ENCODE data around the gene HSPG2. TPM values are rescaled to one million over a fixed set of nuclear protein-coding genes. Genes with fewer than 3 reads are reported as not detected.

Gene HSPG2
- total and polyA plus RNA-seq, 2 of the 13 experiments (the other 11 are each of a cell fraction or from before 2014, with no cell fraction given) = 9.1 to 13.1 TPM

DNA sequence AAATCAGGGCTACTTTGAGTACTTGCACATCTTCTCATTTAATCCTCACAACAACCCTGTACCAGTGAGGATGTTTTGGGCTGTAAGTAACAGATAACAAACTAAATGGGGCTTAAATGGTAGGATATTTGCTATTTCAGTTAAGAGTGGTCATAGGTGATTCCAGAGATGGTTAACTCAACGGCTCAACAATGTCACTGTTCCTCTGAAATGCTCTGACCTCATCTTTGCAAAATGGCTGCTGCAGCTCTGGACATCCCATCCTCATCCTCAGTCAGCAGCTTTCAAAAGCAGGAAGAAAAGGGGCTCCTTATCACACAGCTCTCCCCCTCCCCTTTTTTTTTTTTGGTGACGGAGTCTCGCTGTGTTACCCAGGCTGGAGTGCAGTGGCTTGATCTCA lies 123.6 kb downstream of the HSPG2 start (continued):
- TF ChIP-seq FOXP4 (CRISPR knock-in tag; IDR thresholded peaks at IDR 0.05) = no peak

GRCh38 chr1:21811875-21812305 lies 125.2 kb downstream of the HSPG2 start, which contains the start of gene LDLRAD2:
LDLRAD2 (plus strand) TSS chr1:21812265; CDS start chr1:21812452, 187 bp downstream.
- Histone ChIP-seq H3K4me3 (replicated peaks in 1 of 3; ENCODE audit: insufficient read depth in 1 of 3, low read depth in 2 of 3, low read length in 3 of 3) (no peak within 1 kb of the TSS), H3K4me2 (ENCODE audit: low read depth, low read length) (no peak within 1 kb of the TSS), H3K4me1 (ENCODE audit: insufficient read depth, low read length) (peaks cover 16% of the 10 kb centered on the region), H3K9me3 (ENCODE audit: low read length) (no peaks in the 10 kb centered on the region), H3K27me3 (ENCODE audit: control insufficient read depth in 1 of 2, insufficient read depth in 2 of 2, low read length in 2 of 2) (peaks cover 0 to 11% of the 10 kb centered on the region in 2 experiments; a peak in 3 of 5 replicates), H3K36me3 (replicated peaks in 1 of 2; ENCODE audit: control insufficient read depth in 1 of 2, insufficient read depth in 2 of 2, low read length in 2 of 2) (no peaks in the 10 kb centered on the region), H4K20me1 (ENCODE audit: insufficient read depth, low read length) (no peaks in the 10 kb centered on the region), H3K9ac (ENCODE audit: insufficient read depth, low read depth, low read length) (no peak within 1 kb of the TSS), H2AFZ (ENCODE audit: low read length) (no peak within 1 kb of the TSS), H3K79me2 (ENCODE audit: insufficient read depth, low read length) (no peaks in the 10 kb centered on the region), H3K27ac (ENCODE audit: extremely low read length, insufficient read depth, low read length) (no peak within 1 kb of the TSS)
- ChIA-PET CTCF (ENCODE audit: low intra/inter-chr PET ratio, low total read pairs) (no interaction called here), POLR2A (no interaction called here)
- ATAC-seq = no peak
- intact Hi-C loops (cut with micrococcal nuclease; ENCODE audit: unreplicated experiment) (no loop called here), in situ Hi-C loops (cut with HindIII; ENCODE audit: extremely low pct_ligation_motif_present, low pct_unique_long_range_greater_than_20kb) (no loop called here)
- TF ChIP-seq, protein P1, sequence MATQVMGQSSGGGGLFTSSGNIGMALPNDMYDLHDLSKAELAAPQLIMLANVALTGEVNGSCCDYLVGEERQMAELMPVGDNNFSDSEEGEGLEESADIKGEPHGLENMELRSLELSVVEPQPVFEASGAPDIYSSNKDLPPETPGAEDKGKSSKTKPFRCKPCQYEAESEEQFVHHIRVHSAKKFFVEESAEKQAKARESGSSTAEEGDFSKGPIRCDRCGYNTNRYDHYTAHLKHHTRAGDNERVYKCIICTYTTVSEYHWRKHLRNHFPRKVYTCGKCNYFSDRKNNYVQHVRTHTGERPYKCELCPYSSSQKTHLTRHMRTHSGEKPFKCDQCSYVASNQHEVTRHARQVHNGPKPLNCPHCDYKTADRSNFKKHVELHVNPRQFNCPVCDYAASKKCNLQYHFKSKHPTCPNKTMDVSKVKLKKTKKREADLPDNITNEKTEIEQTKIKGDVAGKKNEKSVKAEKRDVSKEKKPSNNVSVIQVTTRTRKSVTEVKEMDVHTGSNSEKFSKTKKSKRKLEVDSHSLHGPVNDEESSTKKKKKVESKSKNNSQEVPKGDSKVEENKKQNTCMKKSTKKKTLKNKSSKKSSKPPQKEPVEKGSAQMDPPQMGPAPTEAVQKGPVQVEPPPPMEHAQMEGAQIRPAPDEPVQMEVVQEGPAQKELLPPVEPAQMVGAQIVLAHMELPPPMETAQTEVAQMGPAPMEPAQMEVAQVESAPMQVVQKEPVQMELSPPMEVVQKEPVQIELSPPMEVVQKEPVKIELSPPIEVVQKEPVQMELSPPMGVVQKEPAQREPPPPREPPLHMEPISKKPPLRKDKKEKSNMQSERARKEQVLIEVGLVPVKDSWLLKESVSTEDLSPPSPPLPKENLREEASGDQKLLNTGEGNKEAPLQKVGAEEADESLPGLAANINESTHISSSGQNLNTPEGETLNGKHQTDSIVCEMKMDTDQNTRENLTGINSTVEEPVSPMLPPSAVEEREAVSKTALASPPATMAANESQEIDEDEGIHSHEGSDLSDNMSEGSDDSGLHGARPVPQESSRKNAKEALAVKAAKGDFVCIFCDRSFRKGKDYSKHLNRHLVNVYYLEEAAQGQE (IDR thresholded peaks at IDR 0.05; ENCODE audit: borderline replicate concordance in 1 of 2, low read depth in 1 of 2, low read length in 2 of 2) = no peak
- TF ChIP-seq, protein P2, sequence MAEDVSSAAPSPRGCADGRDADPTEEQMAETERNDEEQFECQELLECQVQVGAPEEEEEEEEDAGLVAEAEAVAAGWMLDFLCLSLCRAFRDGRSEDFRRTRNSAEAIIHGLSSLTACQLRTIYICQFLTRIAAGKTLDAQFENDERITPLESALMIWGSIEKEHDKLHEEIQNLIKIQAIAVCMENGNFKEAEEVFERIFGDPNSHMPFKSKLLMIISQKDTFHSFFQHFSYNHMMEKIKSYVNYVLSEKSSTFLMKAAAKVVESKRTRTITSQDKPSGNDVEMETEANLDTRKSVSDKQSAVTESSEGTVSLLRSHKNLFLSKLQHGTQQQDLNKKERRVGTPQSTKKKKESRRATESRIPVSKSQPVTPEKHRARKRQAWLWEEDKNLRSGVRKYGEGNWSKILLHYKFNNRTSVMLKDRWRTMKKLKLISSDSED (CRISPR knock-in tag; IDR thresholded peaks at IDR 0.05) = no peak
- TF ChIP-seq ZNF343 (CRISPR knock-in tag; IDR thresholded peaks at IDR 0.05) (no peak), ZNF768 (CRISPR knock-in tag; IDR thresholded peaks at IDR 0.05) (no peak), ZNF691 (CRISPR knock-in tag; IDR thresholded peaks at IDR 0.05; ENCODE audit: borderline replicate concordance, low read depth) (peak; percentile 78; the same call in 1 of the 2 replicates), ZNF737 (CRISPR knock-in tag; IDR thresholded peaks at IDR 0.05; ENCODE audit: borderline replicate concordance) (no peak)
- WGBS (ENCODE audit: low lambda C conversion rate) = 38% methylated on average over 1 of the region's 2 CpGs
- no peak for FAIRE-seq
- no peak for DNase-seq (ENCODE audit: low spot score)
- BruUV-seq (replicated peaks) = no TSS peak
